ENCODE measurements around the gene FAM89B.

Gene FAM89B

DNA sequence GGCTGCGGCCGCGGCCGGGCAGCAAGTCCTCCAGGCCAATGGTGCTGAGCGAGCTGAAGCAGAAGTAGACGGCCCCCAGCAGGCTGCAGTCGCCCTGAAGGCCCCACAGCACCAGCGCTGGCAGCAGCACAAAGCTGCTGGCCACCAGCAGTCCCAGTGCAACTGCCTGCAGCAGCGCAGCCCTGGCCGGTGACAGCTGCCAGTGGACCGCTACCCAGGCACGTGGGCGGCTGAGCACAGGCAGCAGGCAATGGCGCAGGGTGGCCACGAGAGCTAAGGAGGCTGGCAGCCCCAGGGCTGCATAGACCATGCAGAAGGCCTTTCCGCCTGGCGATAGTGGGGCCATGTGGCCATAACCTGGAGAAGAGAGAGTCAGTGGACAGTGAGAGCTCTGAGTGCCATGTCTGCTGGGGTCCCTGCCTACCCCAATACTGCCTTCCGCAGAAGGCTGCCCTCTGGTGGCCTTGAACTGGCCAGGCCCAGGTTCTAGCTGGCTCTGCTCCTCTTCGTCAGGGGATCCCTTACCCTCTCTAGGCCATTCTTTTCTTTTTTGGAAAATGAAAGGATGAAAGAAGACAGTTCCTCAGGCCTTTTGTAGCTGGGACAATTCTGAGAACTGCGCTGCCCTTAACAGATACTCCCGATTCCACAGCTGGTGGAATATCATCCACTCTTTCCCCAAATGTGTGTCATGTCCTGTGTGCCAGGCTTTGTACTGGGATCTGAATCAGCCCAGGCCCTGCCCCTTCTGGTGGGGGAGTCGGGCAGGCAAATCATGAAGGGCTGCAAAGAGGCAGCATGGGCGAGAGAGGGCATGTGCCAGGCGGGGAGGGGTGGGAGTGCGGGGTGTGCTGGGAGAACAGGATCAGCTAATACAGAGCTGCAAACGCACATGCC is 21.4 kb downstream of the FAM89B start:
- TF ChIP-seq POLR2AphosphoS5 (IDR thresholded peaks at IDR 0.05; ENCODE audit: low read depth, low read length) (no peak), SIN3A (IDR thresholded peaks at IDR 0.05; ENCODE audit: borderline replicate concordance, insufficient read depth, low read length) (no peak), FOXP2 (optimal IDR thresholded peaks at IDR 0.05; ENCODE audit: borderline replicate concordance, extremely low read depth, extremely low read length, insufficient read depth) (no peak), TAF1 (IDR thresholded peaks at IDR 0.05; ENCODE audit: borderline replicate concordance, insufficient read depth, low read length) (no peak)
- TF ChIP-seq, protein P1, sequence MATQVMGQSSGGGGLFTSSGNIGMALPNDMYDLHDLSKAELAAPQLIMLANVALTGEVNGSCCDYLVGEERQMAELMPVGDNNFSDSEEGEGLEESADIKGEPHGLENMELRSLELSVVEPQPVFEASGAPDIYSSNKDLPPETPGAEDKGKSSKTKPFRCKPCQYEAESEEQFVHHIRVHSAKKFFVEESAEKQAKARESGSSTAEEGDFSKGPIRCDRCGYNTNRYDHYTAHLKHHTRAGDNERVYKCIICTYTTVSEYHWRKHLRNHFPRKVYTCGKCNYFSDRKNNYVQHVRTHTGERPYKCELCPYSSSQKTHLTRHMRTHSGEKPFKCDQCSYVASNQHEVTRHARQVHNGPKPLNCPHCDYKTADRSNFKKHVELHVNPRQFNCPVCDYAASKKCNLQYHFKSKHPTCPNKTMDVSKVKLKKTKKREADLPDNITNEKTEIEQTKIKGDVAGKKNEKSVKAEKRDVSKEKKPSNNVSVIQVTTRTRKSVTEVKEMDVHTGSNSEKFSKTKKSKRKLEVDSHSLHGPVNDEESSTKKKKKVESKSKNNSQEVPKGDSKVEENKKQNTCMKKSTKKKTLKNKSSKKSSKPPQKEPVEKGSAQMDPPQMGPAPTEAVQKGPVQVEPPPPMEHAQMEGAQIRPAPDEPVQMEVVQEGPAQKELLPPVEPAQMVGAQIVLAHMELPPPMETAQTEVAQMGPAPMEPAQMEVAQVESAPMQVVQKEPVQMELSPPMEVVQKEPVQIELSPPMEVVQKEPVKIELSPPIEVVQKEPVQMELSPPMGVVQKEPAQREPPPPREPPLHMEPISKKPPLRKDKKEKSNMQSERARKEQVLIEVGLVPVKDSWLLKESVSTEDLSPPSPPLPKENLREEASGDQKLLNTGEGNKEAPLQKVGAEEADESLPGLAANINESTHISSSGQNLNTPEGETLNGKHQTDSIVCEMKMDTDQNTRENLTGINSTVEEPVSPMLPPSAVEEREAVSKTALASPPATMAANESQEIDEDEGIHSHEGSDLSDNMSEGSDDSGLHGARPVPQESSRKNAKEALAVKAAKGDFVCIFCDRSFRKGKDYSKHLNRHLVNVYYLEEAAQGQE (IDR thresholded peaks at IDR 0.05; ENCODE audit: insufficient read depth in 1 of 2, low read depth in 2 of 2, low read length in 2 of 2) = no peak

DNA sequence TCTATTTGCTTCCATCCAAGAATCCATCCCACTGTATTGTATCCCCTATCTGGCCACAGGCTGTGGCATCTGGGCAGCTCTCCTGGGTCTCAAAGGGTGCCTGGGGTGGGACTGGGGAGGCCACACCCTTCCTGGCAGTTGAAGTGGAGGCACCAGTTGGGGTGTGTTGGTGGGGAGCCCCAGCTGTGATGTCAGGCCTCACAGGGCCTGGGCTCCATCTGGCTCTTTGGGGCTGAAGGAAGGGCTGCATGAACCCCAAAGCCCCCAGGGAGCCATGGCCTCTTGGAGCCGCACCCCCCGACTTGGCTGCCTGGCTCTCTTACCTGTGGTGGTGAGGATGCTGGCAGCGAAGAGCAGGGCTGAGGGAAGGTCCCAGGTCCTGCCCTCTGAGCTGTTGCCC is 22.8 kb downstream of the FAM89B start:
- TF ChIP-seq, protein P1 (IDR thresholded peaks at IDR 0.05; ENCODE audit: insufficient read depth in 1 of 2, low read depth in 2 of 2, low read length in 2 of 2) = no peak
- no peak for TF ChIP-seq SIN3A (IDR thresholded peaks at IDR 0.05; ENCODE audit: borderline replicate concordance, insufficient read depth, low read length)

DNA sequence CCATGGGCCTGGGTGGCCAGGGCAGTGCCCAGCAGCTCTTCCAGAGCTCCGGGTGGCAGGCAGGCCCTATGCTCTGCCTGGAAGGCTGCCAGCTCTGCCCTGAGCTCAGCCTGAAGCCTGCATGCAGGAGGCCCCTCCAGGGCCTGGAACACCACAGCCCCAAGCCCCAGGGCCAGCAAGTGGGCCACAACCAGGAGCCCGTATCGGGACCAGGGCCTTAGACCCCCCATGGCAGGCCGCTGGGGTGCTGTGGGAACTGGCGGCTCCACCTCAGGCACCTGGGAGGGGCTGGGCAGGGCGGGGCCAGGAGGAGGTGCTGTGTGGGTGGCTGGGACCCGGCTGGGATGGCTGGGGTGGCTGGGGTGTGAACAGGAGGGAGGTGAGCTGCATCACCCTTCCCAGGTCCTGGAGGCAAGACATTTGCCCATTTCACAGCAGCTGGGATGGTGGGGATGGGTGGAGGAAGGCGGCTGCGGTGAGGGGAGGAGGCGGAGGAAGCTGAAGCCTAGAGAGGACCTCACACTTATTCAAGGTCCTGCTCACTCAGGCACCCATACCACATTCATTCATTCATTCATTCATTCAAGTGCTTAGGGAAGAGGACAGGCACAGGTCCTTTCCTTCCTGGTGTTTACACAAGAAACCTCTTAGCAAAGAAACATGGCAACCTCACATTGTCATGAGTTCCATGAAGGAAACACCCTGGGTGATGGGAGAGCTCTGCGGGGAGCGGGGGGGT is 23.4 kb downstream of the FAM89B start, which contains the start of gene KCNK7:
Gene KCNK7, minus strand, starts transcription at position 258 of the 739 bp plus-strand sequence. Its CDS starts 28 bp downstream, at position 230.
- TF ChIP-seq, protein P1 (IDR thresholded peaks at IDR 0.05; ENCODE audit: insufficient read depth in 1 of 2, low read depth in 2 of 2, low read length in 2 of 2) = no peak
- TF ChIP-seq FOXP2 (optimal IDR thresholded peaks at IDR 0.05; ENCODE audit: borderline replicate concordance, extremely low read depth, extremely low read length, insufficient read depth) (no peak), SIN3A (IDR thresholded peaks at IDR 0.05; ENCODE audit: borderline replicate concordance, insufficient read depth, low read length) (no peak), TAF1 (IDR thresholded peaks at IDR 0.05; ENCODE audit: borderline replicate concordance, insufficient read depth, low read length) (no peak), POLR2AphosphoS5 (IDR thresholded peaks at IDR 0.05; ENCODE audit: low read depth, low read length) (no peak)

DNA sequence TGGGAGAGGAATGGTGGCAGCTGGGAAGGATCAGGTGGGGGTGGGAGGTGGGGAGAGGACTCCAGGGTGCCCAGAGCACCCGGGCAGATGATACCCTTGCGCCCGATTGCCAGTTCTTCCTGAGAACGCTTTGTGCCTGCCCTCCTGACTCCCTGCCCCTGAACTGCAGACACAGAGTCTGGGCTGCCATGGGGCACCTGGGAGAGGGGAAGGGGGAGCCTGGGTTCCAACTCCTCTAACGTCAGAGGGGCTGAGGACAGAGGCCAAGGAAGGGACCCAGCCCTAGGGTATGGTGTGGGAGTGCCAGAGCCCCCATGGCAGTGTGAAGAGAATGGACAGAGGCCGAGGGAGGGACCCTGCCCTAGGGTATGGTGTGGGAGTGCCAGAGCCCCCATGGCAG is 24.2 kb downstream of the FAM89B start:
- TF ChIP-seq, protein P1 (IDR thresholded peaks at IDR 0.05; ENCODE audit: insufficient read depth in 1 of 2, low read depth in 2 of 2, low read length in 2 of 2) = no peak
- TF ChIP-seq TAF1 (IDR thresholded peaks at IDR 0.05; ENCODE audit: borderline replicate concordance, insufficient read depth, low read length) = no peak
